ENCODE results near the gene PRPSAP2.

PRPSAP2 gene

GRCh38 chr17:18962494-18962815 lies 104.5 kb downstream of the PRPSAP2 start:
- DNase-seq (ENCODE audit: low read depth) = no peak

DNA sequence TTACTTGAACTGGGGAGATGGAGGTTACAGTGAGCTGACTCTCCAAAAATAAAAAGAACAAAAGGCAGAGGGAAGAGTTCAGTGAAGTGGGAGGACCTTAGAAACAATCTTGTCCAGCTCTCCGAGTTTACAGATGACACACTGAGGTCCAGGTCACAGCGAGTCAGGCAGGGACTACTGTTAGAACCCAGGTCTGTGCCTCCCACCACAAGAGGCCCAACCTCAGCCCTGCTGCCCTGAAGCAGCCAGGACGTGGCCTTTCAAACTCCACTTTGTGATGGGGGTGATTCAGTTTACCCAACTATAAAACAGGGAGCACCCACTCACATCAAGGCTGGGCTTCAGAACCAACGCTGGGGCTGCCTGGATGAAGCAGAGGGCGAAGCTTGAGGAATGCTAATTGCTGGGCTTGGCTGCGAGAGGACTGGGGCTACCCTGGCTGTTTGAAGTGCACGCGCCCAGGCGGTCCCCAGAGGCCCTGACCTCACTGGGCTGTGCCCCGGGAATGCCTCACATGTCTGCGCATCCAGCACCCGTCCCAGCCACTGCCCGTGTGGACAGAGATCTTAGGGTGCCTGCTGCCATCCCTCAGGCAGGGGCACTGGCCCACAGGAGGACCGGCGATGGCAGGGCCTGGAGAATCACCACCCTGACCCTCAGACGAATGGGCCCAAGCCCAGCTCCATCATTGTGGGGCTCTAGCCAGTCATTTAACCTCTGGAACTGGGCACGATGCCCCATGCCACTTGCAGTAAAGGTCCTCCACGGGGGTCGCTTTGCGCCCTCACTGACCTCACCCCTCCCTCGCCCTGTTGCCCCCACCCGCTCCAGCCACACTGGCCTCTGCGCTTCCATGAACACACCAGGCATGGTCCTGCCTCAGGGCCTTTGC lies 105.4 kb downstream of the PRPSAP2 start:
- DNase-seq (ENCODE audit: low read depth) = no peak

GRCh38 chr17:18964018-18964351 lies 106.1 kb downstream of the PRPSAP2 start:
- DNase-seq (ENCODE audit: low read depth) = no peak

- DNase-seq (ENCODE audit: low read depth) = no peak
Measured at GRCh38 chr17:18964550-18964949, 106.6 kb downstream of the PRPSAP2 start.

DNA sequence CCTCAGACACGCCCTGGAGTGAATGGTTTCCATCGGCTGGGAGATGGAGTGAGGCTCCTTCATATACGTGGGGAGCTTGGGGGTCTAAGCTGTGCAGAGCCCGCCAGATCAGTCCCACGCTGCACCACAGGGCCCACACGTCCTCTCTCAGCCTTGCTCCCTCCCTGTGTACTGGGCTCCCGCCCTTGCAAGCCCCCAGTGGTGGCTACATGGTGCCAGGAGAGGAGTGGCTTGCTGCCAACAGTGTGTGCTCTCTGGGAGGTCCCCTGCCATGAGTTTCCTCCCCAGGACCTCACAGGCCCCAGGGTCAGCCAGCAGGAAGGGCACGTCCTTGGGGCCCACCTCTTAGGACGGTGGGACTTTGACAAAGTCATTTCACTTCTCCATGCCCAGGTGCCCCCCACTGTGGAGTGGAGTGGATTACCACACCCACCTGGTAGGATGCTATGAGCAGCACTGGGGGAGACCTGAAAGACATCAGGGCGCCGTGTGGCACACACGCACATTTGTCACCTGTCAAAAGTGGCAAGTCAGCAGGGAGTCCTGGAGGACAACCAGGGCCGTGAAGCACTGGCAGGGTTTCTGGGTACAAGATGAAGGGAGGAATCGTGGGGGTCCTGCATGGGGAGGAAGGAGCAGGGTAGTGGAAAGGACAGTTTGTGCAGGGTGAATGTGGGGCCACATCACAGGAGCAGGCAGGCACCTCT lies 107.8 kb downstream of the PRPSAP2 start:
- no peak for DNase-seq (ENCODE audit: low read depth)

DNA sequence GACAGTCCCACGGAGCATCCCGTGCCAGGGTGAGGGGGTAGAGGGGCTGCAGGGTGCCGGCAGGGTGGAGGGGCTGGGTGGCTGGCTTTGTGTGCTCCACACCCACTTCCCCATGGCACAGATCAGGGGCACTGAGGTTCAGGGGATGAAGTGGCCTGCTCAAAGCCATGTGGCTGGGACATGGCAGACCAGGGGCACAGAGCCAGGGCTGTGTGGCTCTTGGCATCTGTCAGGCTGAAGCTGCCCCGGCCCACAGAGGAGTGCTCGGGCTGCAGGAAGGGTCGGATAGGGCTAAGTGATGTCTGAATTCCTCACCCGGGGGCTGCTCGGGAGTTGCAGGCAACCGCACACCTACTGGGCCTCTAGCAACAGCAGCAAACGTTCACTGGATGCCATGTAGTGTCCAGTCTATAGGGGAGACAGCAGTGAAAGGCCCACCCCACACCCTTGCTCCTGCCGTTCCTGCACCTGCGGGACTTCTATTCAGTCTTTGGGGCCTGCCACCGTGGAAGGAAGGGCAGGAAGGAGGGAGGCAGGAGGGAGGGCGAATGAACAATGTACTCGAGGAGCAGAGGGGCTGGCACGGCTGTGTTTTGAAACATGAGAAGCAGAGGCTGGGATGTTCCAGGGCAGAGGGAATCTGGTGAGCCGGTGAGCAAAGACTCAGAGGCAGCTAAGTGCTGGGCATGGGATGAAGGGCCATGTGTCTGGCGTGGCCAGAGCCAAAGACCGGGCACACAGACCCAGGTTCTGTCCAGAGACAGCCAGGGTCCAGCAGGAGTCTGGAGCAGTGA lies 109.1 kb downstream of the PRPSAP2 start:
- no peak for DNase-seq (ENCODE audit: low read depth)

DNA sequence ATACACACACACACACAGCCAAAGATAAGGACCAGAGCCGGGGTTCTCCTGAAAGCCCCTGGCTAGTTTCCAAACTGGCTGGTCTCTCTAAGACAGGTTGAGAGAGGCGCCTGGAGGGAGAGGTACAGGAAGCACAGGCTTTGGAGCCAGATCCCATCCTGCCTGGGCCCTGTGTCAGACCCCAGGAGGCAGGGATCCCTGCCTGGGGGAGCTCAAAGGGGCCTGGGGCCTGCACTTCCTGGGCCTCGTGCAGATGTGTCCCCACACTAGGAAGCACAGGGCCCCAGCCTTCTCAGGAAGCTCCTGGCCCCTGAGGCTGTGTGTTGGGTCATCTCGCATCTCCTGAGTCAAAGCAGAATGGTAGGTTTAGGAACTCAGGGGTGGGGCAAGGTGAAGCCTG lies 110.0 kb downstream of the PRPSAP2 start:
- DNase-seq (ENCODE audit: low read depth) = no peak

DNA sequence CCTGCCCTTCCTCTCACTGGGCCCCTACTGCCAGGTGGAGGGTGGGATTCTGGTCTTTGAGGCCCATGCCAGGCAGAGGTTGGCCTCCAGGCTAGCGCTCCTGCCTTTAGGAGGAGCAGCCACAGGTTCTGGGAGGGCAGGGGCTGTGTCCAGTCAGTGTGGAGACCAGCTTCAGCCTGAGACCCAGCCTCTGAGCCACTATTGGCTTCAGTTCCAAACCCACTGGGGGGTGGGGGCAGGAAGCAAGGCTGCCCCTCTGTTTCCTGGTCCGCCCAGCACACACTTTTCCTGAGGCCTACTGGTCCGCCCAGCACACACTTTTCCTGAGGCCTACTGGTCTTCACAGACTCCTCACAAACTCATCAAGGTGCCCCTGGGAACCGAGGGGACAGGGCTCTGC lies 110.4 kb downstream of the PRPSAP2 start:
- no peak for DNase-seq (ENCODE audit: low read depth)

DNA sequence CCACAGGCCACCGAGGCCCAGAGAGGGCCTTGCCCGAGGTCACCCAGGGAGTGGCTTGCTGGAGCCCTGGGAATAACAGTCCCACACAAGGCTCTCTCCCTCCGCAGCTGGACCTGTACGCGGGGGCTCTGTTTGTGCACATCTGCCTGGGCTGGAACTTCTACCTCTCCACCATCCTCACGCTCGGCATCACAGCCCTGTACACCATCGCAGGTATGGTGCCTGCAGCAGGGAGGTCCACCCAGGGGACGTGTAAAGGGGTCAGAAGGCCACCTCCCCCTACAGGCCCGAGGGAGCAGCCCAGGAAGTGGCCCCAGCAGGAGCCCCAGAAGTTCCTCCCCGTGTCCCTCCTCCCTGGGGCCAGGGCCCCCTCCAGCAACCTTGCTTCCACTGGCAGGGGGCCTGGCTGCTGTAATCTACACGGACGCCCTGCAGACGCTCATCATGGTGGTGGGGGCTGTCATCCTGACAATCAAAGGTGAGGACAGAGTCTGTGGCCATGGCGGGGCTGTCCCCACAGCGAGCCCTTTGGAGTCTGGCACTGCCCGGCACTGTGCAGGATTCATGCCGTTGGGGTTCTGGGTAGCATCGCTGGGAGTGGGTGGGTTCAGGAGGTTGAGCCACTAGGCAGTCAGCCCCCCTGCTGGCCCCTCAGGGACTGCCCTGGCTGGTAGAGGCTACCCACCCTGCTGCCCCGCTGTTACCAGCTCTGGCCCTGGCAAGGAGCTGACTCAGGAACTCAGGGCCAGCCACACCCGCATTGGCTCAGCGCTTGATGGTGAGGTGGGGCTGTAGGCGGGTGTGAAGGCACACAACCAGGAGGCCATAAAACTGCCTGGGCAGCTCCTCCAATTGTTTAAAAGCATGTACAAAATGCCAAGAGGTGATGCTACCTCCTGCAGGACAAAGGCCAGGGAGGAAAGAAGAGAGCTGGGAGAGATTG lies 111.3 kb downstream of the PRPSAP2 start:
- DNase-seq (ENCODE audit: low read depth) = no peak

- no peak for DNase-seq (ENCODE audit: low read depth)
Measured at GRCh38 chr17:18970582-18971480, 112.9 kb downstream of the PRPSAP2 start.

- DNase-seq (ENCODE audit: low read depth) = no peak
Measured at GRCh38 chr17:18971801-18972200, 113.9 kb downstream of the PRPSAP2 start.

- no peak for DNase-seq (ENCODE audit: low read depth)
Measured at GRCh38 chr17:18974407-18975149, 116.6 kb downstream of the PRPSAP2 start.

- no peak for DNase-seq (ENCODE audit: low read depth)
Measured at GRCh38 chr17:18975597-18975996, 117.7 kb downstream of the PRPSAP2 start.

- DNase-seq (ENCODE audit: low read depth) = no peak
Measured at GRCh38 chr17:18976201-18976600, 118.3 kb downstream of the PRPSAP2 start.

GRCh38 chr17:18977021-18977420 lies 119.1 kb downstream of the PRPSAP2 start:
- no peak for DNase-seq (ENCODE audit: low read depth)

GRCh38 chr17:18977646-18978045 lies 119.7 kb downstream of the PRPSAP2 start:
- DNase-seq (ENCODE audit: low read depth) = no peak

GRCh38 chr17:18978050-18978449 lies 120.1 kb downstream of the PRPSAP2 start:
- DNase-seq (ENCODE audit: low read depth) = no peak

- no peak for DNase-seq (ENCODE audit: low read depth)
Measured at GRCh38 chr17:18978655-18979054, 120.7 kb downstream of the PRPSAP2 start.

All from activated T-helper 1 cell treated with Interleukin-2 at 50 U/mL for 16 hours (primary cell).